Astrocyte of the cerebellum (primary cell): ENCODE data around the gene AMH.

Source experiments
- DNase-seq: peaks from one replicate; pipeline ENCODE4 v3.0.0-alpha.2; 2011; ENCODE audit warnings: low read depth
- H3K4me3 ChIP-seq: 2 replicates; pipeline ENCODE4 v1.5.1; 2011; ENCODE audit warnings: mild to moderate bottlenecking, low read depth, low read length, moderate library complexity
- in situ Hi-C: cut with HindIII; loops from 2 replicates; pipeline ENCODE4 v1.10.0; 2017; ENCODE audit warnings: low sequenced_read_pairs
- TF ChIP-seq, protein P1 (sequence below): IDR thresholded peaks from 2 replicates; pipeline ENCODE4 v1.5.1; 2012; ENCODE audit warnings: low read length, low read depth, moderate library complexity, mild to moderate bottlenecking; ENCODE audit errors: missing control alignments

The AMH gene

DNA sequence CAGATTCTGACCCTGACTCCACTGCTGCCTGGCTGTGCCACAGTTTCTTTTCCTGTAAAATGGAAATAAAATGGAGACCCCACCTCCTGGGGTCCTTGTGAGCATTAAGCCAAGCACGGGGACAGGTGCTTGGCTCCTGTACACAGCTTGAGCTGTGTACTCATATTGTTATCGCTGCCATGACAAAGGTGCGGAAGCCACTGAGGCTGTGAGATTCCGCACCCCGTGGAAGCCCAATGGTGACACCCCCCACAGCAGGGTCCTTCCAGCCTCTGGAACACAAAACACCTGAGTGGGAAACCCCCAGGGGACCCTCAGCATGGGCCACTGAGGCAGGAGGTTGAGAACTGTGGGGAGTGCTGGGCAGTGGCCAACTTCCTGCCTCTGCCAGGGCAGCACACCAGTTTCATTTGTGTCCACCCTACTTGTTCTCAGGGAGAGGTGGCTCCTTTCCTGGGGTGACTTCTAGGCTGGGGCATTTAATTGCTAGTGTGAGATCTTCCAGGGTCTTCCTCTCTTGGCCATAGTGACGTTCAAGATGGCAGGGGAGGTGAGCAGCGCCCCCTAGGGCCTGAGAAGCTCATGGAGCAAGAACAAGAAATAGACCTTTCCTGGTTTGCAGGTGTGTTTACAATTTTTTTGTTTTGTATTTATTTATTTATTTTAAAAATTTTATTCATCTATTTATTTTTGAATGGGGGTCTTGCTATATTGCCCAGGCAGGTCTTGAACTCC, 12.5 kb downstream of the AMH start:
- no peak overlapping the region for H3K4me3 ChIP-seq
- in situ Hi-C loops: loop anchor here (10.0 kb wide), 1 partner anchor 63 kb away; the partner anchor contains the start of genes LSM7 and SPPL2B
- TF ChIP-seq, protein P1, sequence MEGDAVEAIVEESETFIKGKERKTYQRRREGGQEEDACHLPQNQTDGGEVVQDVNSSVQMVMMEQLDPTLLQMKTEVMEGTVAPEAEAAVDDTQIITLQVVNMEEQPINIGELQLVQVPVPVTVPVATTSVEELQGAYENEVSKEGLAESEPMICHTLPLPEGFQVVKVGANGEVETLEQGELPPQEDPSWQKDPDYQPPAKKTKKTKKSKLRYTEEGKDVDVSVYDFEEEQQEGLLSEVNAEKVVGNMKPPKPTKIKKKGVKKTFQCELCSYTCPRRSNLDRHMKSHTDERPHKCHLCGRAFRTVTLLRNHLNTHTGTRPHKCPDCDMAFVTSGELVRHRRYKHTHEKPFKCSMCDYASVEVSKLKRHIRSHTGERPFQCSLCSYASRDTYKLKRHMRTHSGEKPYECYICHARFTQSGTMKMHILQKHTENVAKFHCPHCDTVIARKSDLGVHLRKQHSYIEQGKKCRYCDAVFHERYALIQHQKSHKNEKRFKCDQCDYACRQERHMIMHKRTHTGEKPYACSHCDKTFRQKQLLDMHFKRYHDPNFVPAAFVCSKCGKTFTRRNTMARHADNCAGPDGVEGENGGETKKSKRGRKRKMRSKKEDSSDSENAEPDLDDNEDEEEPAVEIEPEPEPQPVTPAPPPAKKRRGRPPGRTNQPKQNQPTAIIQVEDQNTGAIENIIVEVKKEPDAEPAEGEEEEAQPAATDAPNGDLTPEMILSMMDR: peak; percentile 62
- DNase-seq: no peak

GRCh38 chr19:2266183-2266993, 17.3 kb downstream of the AMH start:
- no peak for DNase-seq
- TF ChIP-seq, protein P1: no peak
- in situ Hi-C loops: loop anchor here (10.0 kb wide), 1 partner anchor 58 kb away; the partner anchor contains the start of genes LSM7 and SPPL2B
- no peak overlapping the region for H3K4me3 ChIP-seq

- no peak for DNase-seq
- in situ Hi-C loops: loop anchor here (10.0 kb wide), 1 partner anchor 56 kb away; the partner anchor contains the start of genes LSM7 and SPPL2B
- peak overlapping the region; percentile 99 for H3K4me3 ChIP-seq
- TF ChIP-seq, protein P1: no peak
These were observed 19.3 kb downstream of the AMH start for GRCh38 chr19:2268480-2268830.

DNA sequence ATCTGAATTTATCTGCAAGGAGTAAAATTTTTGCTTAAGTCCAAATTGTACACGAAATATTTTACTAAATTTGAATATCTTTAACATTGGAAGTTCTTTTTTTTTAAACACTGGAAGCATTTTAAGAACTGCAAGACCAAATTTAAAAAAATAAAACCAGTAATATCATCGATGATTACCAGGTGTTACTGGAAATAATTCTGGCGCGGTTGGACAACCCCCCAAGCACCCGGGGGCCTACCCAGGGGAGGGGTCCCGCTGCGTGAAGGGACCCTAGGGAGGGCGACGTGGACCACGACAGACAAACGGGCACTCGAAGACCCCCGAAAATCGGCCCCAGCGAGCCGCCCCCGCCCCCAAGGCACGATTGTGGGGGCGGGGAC, 19.7 kb downstream of the AMH start:
- TF ChIP-seq, protein P1: no peak
- H3K4me3 ChIP-seq: peak overlapping the region; percentile 99
- in situ Hi-C loops: loop anchor here (10.0 kb wide), 1 partner anchor 56 kb away; the partner anchor contains the start of genes LSM7 and SPPL2B
- no peak for DNase-seq

DNA sequence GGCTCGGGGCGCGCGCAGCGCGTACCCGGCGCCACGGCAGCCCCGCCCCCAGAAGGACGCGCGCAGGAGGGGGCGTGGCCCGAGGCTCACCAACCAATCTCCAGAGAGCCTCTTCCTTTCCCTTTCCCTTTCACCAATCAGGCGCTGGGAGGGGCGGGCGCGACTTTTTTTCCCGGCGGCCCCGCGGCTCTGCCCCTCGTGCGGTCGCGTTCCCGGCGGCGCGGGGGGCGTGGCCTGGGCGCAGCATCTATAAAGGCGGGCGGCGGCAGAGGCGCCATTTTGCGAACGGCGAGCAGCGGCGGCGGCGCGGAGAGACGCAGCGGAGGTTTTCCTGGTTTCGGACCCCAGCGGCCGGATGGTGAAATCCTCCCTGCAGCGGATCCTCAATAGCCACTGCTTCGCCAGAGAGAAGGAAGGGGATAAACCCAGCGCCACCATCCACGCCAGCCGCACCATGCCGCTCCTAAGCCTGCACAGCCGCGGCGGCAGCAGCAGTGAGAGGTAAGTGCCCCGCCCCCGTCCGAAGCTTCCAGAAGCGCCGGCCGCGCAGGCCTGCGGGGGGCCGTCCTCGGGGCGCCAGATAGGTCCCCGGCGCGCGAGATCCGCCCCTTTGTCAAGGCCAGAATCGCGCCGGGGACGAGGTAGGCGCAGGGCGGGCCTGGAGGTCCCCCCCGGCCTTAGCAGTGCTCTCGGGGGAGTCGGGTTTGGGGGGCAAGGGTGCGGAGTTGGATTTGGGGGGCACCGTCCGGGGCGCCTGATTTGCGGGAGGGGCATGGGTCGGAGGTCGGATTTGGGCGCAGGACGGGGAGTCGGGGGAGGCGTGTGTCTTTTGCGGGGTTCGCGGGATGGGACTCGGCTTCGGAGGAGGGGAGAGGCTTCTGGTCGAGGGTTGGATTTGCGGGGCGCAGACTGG, 20.4 kb downstream of the AMH start:
- peak; percentile 88 for DNase-seq
- TF ChIP-seq, protein P1: no peak
- in situ Hi-C loops: loop anchor here (10.0 kb wide), 1 partner anchor 55 kb away; the partner anchor contains the start of genes LSM7 and SPPL2B
- peak overlapping the region; percentile 99 for H3K4me3 ChIP-seq

- in situ Hi-C loops: no loop called here
- H3K4me3 ChIP-seq: peak overlapping the region; percentile 99
- no peak for DNase-seq
- TF ChIP-seq, protein P1: no peak
These were observed 21.0 kb downstream of the AMH start for GRCh38 chr19:2270157-2270422.
